ENCODE measurements around the gene IL31RA.
A peak's percentile ranks its signal among the peaks of the same experiment; 100 is the strongest.

IL31RA gene

DNA sequence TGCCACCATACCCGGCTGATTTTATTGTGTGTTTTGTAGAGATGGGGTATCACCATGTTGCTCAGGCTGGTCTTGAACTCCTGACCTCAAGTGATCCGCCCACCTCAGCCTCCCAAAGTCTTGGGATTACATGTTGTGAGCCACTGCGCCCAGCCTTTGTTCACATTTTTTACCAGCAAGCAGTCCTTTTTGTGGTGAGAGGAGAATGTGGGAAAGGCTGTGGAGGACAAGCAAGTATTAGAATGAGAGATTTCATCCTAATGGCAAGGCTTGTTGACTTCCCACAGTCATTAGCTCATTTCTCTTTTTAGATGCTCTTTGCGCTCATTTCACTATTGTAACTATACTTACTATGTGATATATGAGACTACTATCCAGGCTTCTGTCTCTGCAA, 6.1 kb downstream of the IL31RA start:
- TF ChIP-seq, protein P1, sequence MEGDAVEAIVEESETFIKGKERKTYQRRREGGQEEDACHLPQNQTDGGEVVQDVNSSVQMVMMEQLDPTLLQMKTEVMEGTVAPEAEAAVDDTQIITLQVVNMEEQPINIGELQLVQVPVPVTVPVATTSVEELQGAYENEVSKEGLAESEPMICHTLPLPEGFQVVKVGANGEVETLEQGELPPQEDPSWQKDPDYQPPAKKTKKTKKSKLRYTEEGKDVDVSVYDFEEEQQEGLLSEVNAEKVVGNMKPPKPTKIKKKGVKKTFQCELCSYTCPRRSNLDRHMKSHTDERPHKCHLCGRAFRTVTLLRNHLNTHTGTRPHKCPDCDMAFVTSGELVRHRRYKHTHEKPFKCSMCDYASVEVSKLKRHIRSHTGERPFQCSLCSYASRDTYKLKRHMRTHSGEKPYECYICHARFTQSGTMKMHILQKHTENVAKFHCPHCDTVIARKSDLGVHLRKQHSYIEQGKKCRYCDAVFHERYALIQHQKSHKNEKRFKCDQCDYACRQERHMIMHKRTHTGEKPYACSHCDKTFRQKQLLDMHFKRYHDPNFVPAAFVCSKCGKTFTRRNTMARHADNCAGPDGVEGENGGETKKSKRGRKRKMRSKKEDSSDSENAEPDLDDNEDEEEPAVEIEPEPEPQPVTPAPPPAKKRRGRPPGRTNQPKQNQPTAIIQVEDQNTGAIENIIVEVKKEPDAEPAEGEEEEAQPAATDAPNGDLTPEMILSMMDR (conservative IDR thresholded peaks at IDR 0.05; ENCODE audit: control insufficient read depth, insufficient read depth, low read depth, low read length) = no peak
- H3K4me3 ChIP-seq (ENCODE audit: control insufficient read depth, low read depth, low read length) = no peak overlapping the region
- DNase-seq (ENCODE audit: low read depth) = no peak

- H3K4me3 ChIP-seq (ENCODE audit: control insufficient read depth, low read depth, low read length) = no peak overlapping the region
- TF ChIP-seq, protein P1 (conservative IDR thresholded peaks at IDR 0.05; ENCODE audit: control insufficient read depth, insufficient read depth, low read depth, low read length) = no peak
- DNase-seq (ENCODE audit: low read depth) = no peak
These were observed 6.9 kb downstream of the IL31RA start for GRCh38 chr5:55858104-55858503.

DNA sequence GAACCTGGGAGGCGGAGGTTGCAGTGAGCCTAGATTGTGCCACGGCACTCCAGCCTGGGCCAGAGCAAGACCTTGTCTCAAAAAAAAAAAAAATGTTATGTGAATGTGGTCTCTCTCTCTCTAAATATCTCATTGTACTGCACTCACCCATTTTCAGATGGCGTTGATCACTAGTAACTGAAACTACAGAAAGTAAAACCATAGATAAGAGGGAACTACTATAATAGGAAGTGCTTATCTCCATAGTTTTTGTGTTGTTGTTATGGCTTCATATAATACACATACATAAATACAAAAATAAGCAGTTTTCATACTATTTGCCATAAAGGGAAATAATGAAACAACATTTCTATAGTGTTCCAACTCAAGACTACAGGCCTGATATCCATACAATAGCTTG, 9.1 kb downstream of the IL31RA start:
- no peak overlapping the region for H3K4me3 ChIP-seq (ENCODE audit: control insufficient read depth, low read depth, low read length)
- TF ChIP-seq, protein P1 (conservative IDR thresholded peaks at IDR 0.05; ENCODE audit: control insufficient read depth, insufficient read depth, low read depth, low read length) = no peak
- DNase-seq (ENCODE audit: low read depth) = no peak

- TF ChIP-seq, protein P1 (conservative IDR thresholded peaks at IDR 0.05; ENCODE audit: control insufficient read depth, insufficient read depth, low read depth, low read length) = no peak
- DNase-seq (ENCODE audit: low read depth) = no peak
- H3K4me3 ChIP-seq (ENCODE audit: control insufficient read depth, low read depth, low read length) = no peak overlapping the region
These were observed 9.6 kb downstream of the IL31RA start for GRCh38 chr5:55860709-55861108.

DNA sequence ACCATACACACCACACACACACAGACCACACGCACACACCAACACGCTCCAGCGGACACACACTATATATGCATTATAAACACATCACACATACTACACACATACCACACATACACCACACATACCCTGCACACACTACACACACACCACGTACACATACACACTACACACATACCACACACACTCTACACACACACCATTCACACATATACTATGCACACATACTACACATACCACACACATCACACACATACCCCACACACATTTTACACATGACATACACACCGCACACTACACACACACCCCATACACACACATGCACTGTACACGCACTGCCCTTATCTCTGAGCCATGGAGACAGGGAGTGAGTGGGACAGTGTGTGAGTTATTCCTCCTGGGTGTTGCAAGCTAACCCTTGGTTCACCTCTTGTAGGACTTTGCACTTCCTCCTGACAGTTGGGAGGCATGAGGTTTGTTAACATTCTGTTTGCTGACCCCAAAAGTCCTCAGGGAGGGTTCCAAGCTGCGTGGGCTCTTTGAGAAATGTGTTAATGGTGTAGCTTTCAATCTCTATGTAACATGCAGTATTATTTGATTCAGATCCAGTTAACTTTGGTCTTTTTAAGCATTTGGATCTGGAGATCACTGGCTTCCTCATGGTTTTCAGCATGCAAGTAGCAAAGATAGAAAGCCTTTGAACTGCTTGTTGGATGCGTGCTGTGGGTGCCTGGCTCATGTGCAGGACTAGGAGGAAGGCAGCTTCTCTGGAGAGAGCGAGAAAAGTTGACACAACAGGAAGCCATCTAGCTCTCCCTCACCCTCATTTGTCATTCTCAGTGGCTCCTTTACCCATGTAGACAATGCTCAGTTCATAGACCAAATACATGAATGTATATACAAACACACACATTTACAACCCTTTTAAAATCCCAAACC, 13.7 kb downstream of the IL31RA start:
- DNase-seq (ENCODE audit: low read depth) = peak; percentile 69
- H3K4me3 ChIP-seq (ENCODE audit: control insufficient read depth, low read depth, low read length) = no peak overlapping the region
- TF ChIP-seq, protein P1 (conservative IDR thresholded peaks at IDR 0.05; ENCODE audit: control insufficient read depth, insufficient read depth, low read depth, low read length) = no peak

DNA sequence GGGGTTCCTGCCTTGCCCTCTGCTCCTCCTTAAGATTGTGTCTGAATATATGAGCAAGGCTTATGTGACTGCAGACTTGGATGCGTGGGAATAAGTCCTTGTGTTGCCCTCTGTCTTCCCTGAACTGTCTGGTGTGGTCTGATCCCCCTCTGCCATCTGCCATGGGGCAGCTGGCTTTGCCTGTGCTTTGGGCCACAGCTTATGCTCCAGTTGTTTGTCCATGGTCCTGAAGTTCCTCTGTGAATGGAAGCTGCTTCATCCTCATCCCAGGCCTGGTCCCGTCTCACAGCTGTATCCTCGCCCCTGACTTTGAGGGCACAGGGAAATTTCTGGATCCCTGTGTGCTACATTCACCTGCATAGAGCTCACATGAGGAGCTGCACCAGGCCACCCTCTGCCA, 14.7 kb downstream of the IL31RA start:
- peak; percentile 43 for DNase-seq (ENCODE audit: low read depth)
- no peak overlapping the region for H3K4me3 ChIP-seq (ENCODE audit: control insufficient read depth, low read depth, low read length)
- TF ChIP-seq, protein P1 (conservative IDR thresholded peaks at IDR 0.05; ENCODE audit: control insufficient read depth, insufficient read depth, low read depth, low read length) = no peak
